GM19438 (cell line): ENCODE measurements around the gene NRXN2.

Experiments
- ATAC-seq: cut with Tn5 transposase; IDR thresholded peaks from one replicate; pipeline ENCODE4 v1.9.1; 2021; ENCODE audit warnings: low read depth; ENCODE audit not compliant: unreplicated experiment

The NRXN2 gene

DNA sequence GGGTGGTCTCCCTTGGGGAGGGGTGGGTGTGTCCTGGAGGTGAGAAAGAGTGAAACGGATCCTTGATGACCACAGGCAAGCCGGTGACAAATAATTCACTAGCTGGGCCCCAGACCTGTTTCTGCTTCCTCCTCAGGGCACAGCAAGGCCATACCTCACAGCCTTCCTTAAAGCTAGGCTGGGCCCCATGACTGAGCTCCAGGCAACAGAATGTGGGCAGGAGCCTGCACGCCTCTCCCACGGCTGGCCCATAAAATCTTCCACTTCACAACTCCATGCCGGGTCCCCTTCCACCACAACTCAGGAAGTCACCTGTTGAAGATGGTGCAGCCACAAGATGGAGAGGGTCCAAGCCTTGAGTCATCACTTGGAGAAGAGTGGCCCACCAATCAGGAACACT is 108.1 kb downstream of the NRXN2 start:
- ATAC-seq, result no peak

GRCh38 chr11:64613648-64614047 is 109.3 kb downstream of the NRXN2 start:
- no peak for ATAC-seq

DNA sequence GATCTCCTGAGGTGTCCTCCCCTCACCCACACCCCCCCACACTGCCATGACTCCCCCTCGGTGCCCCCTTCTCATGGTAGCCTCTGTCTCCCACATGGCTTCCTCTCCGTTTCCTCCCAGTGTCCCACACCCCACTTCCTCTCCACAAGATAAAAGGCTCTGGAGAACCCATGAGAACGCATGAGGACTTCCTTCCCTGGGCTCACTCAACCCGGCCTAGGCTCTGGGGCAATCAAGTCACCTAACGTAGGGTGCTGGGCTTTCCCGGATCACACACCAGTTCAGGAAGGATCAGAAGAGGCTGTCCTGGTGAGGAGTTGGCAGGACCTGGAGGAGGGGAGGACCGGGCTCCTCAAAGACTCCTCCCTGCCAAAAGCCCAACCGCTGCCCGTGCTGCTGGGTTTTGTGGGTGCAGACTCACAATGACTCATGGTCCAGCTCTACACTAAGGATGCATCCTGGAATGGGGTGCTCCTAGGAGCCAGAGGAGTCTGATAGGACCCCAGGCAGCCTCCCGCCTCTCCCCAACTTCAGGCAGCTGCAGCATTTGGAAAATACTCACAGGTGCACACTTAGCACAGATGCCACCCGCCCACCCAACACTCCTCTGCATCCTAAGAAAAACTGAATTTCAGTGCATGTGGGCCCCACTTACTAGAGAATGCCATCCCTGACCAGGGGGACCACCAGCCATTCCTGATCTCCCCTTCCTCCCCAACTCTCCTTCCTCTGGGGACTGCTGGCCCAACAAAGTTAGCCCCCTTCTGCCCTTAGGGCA is 110.9 kb downstream of the NRXN2 start:
- ATAC-seq, result no peak

DNA sequence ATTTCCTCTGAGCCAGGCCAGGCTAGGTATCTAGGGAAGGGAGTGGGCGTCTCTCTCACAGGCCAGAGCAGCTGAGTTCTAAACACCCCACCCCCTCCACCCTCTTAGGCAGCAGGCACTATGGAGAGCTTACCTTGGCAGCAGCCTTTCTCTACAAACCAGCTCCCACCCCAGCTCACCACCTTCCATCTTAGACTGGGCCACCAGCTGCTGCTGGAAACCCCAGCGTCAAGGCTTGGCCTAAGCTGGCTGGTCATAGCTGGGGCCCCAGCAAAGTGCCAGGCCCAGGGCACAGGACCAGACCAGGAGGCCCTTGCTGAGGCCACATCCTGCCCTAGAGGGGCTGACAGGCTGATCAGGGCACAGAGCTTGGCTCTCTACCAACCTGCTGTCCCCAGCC is 111.8 kb downstream of the NRXN2 start:
- ATAC-seq, result no peak

GRCh38 chr11:64610596-64610995 is 112.4 kb downstream of the NRXN2 start:
- no peak for ATAC-seq

DNA sequence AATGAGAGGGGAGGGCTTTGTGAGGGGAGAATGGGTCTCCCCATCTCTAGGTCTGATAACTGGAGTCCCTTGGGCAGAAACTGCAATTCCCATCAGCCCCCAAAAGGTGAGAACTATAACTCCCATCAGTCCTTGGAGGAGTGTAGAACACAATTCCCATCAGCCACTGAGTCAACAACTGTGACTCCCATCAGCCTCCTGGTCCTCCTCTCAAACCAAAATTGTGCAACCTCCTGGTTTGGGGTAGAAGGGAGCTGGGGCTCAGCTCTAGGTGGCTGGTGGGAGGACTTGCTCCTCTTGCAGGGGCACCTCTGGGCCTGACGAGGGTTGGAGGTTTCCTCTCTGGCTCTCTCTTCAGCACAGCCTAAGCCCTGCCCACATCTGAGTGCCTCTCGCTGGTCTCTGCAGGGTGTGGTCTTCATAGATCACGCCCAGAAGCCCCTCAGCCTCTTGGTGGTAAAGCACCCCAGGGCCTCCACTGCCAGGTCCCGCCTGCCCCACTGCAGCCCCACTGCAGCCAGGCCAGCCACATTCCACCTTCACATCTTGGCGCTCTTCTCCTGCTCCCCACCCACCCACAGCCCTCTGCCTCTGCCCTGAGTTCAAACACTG is 113.5 kb downstream of the NRXN2 start:
- ATAC-seq, result no peak

DNA sequence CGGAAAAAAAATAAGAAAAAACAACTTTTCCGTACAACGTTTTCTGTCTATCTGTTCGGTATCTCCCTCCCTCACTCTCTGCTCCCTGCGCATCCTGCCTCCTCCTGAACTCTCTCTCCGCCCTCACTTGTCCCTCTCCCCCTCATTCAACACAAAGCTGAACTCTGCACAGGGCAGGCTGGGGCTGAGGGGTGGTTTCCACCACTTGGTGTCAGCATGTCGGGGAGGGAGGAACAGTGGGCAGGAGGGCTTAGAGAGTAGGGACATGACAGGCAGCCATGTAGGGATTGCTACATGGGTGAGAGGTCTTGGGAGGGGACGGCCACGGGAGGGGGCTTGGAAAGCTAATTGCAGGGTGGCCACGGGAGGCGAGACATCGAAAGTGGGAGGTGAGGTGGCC is 114.4 kb downstream of the NRXN2 start:
- ATAC-seq, result no peak

GRCh38 chr11:64608046-64608445 is 115.0 kb downstream of the NRXN2 start:
- ATAC-seq, result no peak

DNA sequence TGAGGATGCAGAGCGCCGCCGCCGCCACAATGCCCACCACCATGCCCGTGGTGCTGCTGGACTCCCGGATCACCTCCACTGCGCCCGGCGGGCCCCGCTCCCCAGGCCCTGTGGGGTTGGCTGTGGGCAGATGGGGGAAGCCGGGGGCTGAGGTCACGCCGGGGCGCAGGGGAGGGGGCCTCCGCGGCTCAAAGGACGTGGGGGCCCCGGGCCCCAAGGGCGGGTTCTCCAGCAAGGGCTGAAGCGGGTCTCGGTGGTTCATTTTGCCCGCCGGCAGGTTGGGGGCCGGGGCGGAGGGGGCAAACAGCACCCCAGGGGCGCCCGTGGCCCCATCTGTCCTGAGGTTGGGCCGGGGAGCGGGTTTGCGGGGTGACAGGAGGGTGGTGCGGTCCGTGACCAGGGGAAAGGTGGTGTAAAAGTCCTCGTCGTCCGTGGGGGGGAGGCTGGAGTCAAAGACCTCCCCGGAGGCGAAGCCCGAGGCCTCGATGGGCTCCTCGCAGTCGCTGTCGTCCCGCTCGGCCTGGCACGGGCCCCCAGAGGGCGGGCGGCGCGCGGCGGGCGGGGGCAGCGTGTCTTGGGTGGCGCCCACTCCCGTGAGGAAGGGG is 115.5 kb downstream of the NRXN2 start:
- no peak for ATAC-seq

GRCh38 chr11:64606796-64607380 is 116.1 kb downstream of the NRXN2 start:
- no peak for ATAC-seq

GRCh38 chr11:64605656-64606585 is 117.1 kb downstream of the NRXN2 start:
- no peak for ATAC-seq

DNA sequence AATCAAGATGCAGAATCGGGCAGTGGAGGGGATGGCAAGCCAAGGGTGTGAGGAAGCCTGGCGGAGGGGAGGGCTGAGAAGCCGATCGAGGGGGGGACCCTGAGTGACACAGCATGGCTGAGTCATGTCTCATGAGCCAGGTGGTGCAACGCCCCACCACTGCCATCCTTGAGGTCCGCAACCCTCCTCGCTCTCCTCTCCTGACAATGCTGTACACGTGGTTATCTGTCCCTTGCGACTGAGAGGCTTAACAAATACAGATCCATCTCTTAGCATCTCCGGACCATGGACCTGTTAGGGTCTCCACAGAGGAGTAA is 117.8 kb downstream of the NRXN2 start:
- no peak for ATAC-seq

DNA sequence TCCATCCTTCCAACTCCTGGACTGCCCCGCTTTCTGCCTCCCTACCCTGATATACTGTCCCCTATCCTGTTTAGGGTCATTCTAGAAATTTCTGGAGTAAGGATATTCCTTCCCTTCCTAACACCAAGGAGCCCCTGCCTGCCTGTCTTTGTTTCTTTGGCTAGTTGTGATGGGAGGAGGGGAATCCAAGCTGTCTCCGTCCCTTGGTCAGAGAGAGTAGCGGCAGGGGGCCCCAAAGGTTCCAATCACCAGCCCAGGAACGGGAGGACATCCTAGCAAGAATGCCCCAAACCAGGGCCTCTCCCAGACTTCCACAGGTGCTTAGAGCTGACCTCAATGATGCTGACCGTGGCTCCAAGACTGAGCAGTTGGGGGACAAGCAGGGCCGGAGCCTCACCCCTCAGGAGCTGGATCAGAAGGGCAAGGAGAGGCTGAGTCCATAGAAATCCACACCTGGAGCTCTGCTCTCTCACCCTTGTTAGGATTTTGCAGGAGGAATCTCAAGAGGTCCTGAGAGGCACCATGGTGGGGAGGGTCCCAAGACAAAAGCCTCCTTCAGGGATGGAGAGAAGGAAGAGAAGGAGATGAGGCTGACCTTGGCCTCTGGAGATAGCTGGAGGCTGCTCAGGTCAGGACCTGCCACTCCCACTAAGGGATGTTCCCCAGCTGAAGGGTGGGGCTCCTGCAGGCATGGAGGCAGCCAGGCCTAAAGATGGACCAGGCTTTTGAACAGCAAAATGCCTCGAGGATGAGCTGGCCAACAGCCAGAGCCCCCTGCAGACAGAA is 118.3 kb downstream of the NRXN2 start:
- no peak for ATAC-seq

DNA sequence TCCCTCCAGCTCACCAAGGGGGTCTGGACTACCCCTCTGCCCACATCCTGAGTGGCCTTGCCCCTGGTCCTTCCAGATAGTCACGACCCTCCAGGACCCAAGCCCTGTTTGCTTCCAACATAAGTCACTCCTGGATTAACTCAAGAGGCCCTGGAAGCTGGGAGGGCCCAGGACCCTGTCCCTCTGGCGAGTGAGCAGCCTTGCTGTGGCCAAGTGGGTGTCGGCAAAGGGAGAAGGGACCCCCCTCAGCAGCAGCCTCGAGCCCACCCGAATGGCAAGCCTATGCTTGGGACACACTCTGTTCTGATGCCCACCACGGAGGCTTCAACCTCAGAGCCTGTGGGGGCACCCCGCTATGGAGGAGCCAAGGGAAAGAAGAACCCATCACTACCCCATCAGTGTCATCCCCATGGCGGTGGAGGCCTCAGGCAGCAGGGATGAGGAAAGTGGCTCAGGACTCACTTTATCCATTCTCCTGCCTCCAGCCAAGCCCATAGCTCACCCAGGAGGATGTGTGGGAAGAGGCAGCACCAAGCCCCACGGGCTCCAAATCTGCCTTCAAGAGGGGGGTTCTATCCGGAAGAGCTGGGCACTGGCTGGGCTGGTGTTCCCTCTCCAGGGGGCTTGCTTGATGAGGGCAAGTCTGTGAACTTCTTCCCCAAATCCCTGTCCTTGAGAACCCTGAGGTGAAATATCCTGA is 119.4 kb downstream of the NRXN2 start:
- no peak for ATAC-seq

DNA sequence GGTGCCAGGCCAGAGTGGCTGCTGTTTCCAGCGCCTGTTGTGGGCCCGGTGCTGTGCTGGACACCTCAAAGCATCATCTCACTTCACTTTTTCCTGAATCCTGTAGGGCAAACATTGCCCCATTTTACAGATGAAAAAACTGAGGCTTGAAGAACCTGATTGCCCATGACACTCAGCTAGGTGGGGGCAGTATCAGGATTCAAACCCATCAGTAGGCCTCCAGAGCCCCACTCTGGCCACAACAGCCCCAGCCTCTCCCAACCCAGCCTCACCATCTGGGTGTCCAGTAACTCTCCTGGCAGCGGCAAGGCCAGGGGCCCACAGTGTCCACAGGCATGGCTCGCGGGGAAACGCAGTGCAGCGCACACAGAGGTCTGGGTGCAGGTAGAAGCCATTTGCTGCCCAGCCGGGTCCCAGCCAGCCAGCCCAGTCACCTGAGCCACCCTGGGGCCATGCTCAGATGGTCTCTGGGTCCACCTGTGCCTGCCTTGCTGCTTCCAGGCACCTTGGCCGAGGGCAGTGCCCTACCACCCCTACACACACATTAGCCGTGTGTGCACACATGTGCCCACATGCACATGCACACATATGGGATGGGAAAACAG is 120.4 kb downstream of the NRXN2 start:
- no peak for ATAC-seq

DNA sequence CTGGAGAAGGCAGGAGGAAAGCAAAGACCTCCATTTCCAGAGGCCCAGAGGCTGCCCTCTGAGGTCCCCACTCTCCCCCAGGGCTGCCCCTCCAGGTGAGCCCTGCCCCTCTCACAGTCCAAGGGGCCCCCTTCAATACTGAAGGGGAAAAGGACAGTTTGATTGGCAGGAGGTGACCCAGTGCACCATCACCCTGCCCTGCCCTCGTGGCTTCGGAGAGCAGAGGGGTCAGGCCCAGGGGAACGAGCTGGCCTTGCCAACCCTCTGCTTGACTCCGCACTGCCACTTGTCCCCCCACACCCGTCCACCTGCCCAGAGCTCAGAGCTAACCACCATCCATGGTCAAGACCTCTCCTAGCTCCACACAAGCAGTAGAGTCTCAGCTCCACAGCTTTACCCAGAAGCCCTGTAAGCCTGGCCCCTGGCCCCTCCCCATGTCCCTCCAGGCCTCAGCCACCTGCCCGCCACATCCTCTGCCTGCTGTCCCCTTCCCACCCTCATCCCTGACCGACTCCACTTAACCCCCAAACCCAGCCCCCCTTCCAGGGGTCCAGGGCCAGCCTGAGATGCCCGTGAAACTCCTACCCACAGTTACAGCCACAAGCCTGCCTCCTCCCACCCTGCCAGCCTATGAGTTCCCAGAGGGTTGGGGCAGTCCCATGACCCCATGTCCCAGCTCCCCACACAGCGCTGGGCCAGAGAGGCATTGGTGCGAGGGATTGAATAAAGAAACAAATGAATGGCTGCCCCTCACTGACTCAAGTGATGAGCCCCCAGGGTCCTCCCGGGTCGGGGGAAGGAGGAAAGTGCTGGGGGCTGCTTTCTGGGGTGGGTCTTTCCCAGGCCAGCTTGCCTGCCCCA is 121.2 kb downstream of the NRXN2 start:
- no peak for ATAC-seq

DNA sequence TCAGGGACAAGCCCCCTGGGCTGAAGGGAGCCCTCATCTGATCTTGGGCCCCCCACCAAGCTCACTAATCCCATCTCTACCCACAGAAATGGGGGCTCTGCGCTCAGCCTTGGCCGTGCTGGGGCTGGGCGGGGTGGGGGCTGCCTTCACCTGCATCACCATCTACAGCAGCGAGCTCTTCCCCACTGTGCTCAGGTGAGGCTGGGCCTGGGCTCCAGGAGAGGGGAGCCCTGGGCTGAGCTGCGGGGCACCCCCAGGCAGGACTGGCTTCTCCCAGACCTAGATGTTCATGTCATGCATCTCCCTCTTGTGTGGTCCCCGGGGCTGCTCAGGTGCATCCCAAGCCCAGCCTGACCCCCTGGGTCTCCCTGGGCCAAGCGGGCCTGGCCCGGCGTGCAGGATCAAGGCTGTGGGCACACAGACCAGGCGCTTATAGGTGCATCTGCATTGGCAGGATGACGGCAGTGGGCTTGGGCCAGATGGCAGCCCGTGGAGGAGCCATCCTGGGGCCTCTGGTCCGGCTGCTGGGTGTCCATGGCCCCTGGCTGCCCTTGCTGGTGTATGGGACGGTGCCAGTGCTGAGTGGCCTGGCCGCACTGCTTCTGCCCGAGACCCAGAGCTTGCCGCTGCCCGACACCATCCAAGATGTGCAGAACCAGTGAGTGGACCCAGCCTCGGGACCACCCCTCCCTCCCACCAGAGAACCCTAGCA is 122.6 kb downstream of the NRXN2 start:
- no peak for ATAC-seq
